HG03432 (cell line): ENCODE data around the gene PNKD.

ENCODE experiments used
- ATAC-seq: cut with Tn5 transposase; IDR thresholded peaks from one replicate; pipeline ENCODE4 v1.9.1; 2021; ENCODE audit warnings: mild to moderate bottlenecking, moderate library complexity; ENCODE audit not compliant: unreplicated experiment

The PNKD gene

GRCh38 chr2:218394298-218395089 lies 124.2 kb downstream of the PNKD start:
- ATAC-seq, result no peak

- ATAC-seq, result no peak
Observed at GRCh38 chr2:218395090-218395444, 124.7 kb downstream of the PNKD start.

GRCh38 chr2:218395456-218395825 lies 125.1 kb downstream of the PNKD start:
- ATAC-seq, result no peak

GRCh38 chr2:218395826-218396687 lies 125.7 kb downstream of the PNKD start:
- ATAC-seq, result peak; percentile 48
